GM19463 (cell line): ENCODE data around the gene ROBO1.
"Not testable (repeated sequence)": the region's sequence is repeated elsewhere in the genome, so short reads cannot be mapped to it uniquely, and the experiment has no call there.

Experiments
- ATAC-seq: cut with Tn5 transposase; IDR thresholded peaks from one replicate; pipeline ENCODE4 v1.9.1; 2021; ENCODE audit warnings: mild to moderate bottlenecking, moderate library complexity; ENCODE audit not compliant: unreplicated experiment

ROBO1 gene

GRCh38 chr3:79767905-79768267, at the start of gene ROBO1:
Gene ROBO1 (minus strand): TSS chr3:79767998.
- no peak for ATAC-seq

GRCh38 chr3:79817224-79817623, 49.4 kb upstream of the ROBO1 start:
- ATAC-seq = no peak

- no peak for ATAC-seq
Measured at GRCh38 chr3:79815478-79815877, 47.7 kb upstream of the ROBO1 start.

- ATAC-seq = no peak
Measured at GRCh38 chr3:79810581-79810980, 42.8 kb upstream of the ROBO1 start.

GRCh38 chr3:79810092-79810491, 42.3 kb upstream of the ROBO1 start:
- no peak for ATAC-seq

- ATAC-seq = no peak
Measured at GRCh38 chr3:79809106-79809505, 41.3 kb upstream of the ROBO1 start.

GRCh38 chr3:79808515-79808914, 40.7 kb upstream of the ROBO1 start:
- ATAC-seq = no peak

- not testable (repeated sequence) for ATAC-seq
Measured at GRCh38 chr3:79790177-79790576, 22.4 kb upstream of the ROBO1 start.

- ATAC-seq = no peak
Measured at GRCh38 chr3:79773291-79773690, 5.5 kb upstream of the ROBO1 start.

- no peak for ATAC-seq
Measured at GRCh38 chr3:79769229-79769628, 1.4 kb upstream of the ROBO1 start.

- no peak for ATAC-seq
Measured at GRCh38 chr3:79767194-79767904, 449 bp downstream of the ROBO1 start.

- ATAC-seq = no peak
Measured at GRCh38 chr3:79766496-79767193, 1.2 kb downstream of the ROBO1 start.

- ATAC-seq = no peak
Measured at GRCh38 chr3:79765911-79766310, 1.9 kb downstream of the ROBO1 start.

GRCh38 chr3:79761441-79761840, 6.4 kb downstream of the ROBO1 start:
- ATAC-seq = no peak

- ATAC-seq = no peak
Measured at GRCh38 chr3:79751703-79752102, 16.1 kb downstream of the ROBO1 start.

- ATAC-seq = no peak
Measured at GRCh38 chr3:79737530-79737929, 30.3 kb downstream of the ROBO1 start.

- ATAC-seq = no peak
Measured at GRCh38 chr3:79729096-79729495, 38.7 kb downstream of the ROBO1 start.

GRCh38 chr3:79726786-79727185, 41.0 kb downstream of the ROBO1 start:
- no peak for ATAC-seq

GRCh38 chr3:79724206-79724605, 43.6 kb downstream of the ROBO1 start:
- ATAC-seq = no peak

GRCh38 chr3:79690072-79690471, 77.7 kb downstream of the ROBO1 start:
- no peak for ATAC-seq

GRCh38 chr3:79685108-79685507, 82.7 kb downstream of the ROBO1 start:
- ATAC-seq = no peak

- no peak for ATAC-seq
Measured at GRCh38 chr3:79684041-79684440, 83.8 kb downstream of the ROBO1 start.

- ATAC-seq = no peak
Measured at GRCh38 chr3:79672731-79673130, 95.1 kb downstream of the ROBO1 start.
